Cardiac fibroblast (primary cell): ENCODE data around the gene MPPED2.

ENCODE experiments used
- DNase-seq, 2 donors: peaks; one replicate each; pipeline versions ENCODE4 v3.0.0 to v3.0.0-alpha.2; 2010; ENCODE audit warnings: low read depth in 2 of 2
- H3K4me3 ChIP-seq, 2 donors: replicated peaks in 1 of 2; 1 replicate in 1 of 2; 2 replicates in 1 of 2; pipeline ENCODE4 v1.5.1; 2011; ENCODE audit warnings: low read depth in 2 of 2, low read length in 2 of 2, mild to moderate bottlenecking in 2 of 2, moderate library complexity in 1 of 2
- TF ChIP-seq, protein P1 (sequence below): IDR thresholded peaks from one replicate; pipeline ENCODE4 v1.5.1; 2011; ENCODE audit warnings: low read depth, mild to moderate bottlenecking, low read length, inconsistent platforms

MPPED2 gene

DNA sequence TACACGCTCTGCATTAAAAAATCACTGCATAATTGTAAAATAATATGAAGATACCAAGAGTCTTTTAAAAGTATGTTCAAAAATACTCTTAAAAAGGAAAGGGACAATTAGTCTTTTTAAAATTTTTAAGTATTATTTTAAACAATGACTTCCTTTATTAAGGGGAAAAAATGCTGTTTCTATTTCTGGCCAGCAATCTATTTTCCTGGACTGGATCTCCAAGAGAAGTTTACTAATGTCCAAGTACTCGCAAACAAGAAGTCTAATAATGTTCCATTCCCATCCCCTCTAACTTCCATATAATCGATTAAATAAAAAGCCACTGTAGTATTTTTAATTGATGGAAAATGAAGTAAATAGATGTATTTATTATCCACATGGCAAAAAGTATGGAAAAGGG lies 123.7 kb downstream of the MPPED2 start:
- DNase-seq: no peak
- H3K4me3 ChIP-seq: no peak overlapping the region
- TF ChIP-seq, protein P1, sequence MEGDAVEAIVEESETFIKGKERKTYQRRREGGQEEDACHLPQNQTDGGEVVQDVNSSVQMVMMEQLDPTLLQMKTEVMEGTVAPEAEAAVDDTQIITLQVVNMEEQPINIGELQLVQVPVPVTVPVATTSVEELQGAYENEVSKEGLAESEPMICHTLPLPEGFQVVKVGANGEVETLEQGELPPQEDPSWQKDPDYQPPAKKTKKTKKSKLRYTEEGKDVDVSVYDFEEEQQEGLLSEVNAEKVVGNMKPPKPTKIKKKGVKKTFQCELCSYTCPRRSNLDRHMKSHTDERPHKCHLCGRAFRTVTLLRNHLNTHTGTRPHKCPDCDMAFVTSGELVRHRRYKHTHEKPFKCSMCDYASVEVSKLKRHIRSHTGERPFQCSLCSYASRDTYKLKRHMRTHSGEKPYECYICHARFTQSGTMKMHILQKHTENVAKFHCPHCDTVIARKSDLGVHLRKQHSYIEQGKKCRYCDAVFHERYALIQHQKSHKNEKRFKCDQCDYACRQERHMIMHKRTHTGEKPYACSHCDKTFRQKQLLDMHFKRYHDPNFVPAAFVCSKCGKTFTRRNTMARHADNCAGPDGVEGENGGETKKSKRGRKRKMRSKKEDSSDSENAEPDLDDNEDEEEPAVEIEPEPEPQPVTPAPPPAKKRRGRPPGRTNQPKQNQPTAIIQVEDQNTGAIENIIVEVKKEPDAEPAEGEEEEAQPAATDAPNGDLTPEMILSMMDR: no peak

DNA sequence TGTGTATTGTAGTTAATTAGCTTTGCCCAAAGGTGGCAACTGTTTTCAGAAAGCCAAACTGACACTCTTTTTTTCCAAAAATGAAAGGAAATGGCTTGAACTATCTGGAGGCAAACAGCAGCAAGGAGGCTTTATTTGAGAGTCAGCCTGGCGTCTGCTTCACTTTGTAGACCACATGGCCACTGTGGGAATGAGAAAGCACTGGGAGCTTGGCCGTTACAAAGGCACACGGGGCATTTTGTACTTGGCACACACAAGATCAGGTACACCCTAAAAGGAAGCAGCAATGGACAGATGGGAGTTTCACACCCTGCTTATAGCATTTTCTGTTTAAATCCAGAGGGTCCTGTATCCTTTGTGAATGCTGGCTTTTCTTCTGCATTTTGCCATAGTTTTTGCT lies 126.3 kb downstream of the MPPED2 start:
- no peak overlapping the region for H3K4me3 ChIP-seq
- TF ChIP-seq, protein P1: no peak
- no peak for DNase-seq

DNA sequence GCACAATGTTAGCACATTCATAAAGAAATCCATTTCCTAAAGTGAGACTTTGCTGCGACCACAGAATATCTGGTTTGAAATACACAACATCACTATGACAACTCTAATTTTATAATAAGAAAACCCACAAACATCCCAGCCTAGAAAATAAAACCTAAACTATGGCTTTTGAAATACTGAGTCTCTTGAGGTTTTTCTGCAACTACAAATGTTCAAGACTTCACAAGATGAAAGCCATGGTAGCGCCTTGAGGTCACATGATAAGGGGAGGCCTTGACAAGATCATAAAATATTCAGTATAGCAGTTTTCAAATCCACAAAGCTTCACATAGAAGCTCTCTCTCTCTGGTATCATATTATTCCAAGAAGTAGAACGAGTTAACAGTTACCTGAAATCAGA lies 126.8 kb downstream of the MPPED2 start:
- no peak overlapping the region for H3K4me3 ChIP-seq
- no peak for DNase-seq
- TF ChIP-seq, protein P1: no peak

DNA sequence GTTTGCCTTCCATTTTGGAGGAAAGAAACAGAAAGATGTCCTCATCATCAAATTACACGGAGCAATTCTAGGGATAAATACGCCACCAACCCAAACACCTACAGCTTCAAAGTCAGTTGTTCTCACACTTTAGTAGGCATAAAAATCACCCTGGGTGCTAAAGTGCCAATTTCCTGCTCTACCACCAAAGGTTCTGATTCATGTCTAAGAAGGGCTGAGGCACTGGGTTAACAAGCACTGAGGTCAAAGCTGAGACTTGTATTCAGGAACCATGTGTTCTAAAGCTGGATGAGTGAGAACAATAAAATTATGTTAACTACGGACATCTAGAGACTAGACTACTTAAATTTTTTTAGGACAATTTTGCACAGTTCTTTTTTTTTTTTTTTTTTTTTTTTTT lies 127.6 kb downstream of the MPPED2 start:
- no peak for DNase-seq
- H3K4me3 ChIP-seq: no peak overlapping the region
- TF ChIP-seq, protein P1: no peak

DNA sequence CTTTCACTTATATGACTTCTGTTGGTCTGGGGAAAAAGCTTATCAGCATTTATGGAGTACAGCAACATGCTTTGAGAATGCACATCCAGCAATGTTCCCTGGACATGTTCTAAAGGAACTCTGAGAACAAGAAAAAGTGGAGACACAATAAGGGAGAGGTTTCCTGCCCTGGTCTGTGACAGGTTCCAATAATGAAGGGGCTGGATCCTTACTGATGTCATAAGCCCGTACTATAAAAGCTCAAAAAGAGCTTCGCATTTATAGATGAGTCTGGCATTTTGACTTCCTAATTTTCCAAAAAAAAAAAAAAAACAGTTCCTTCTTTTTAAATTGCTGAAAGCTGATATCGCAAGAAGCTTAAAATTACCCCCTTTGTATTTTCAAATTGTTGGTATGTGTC lies 129.1 kb downstream of the MPPED2 start:
- TF ChIP-seq, protein P1: no peak
- H3K4me3 ChIP-seq: no peak overlapping the region
- DNase-seq: no peak

DNA sequence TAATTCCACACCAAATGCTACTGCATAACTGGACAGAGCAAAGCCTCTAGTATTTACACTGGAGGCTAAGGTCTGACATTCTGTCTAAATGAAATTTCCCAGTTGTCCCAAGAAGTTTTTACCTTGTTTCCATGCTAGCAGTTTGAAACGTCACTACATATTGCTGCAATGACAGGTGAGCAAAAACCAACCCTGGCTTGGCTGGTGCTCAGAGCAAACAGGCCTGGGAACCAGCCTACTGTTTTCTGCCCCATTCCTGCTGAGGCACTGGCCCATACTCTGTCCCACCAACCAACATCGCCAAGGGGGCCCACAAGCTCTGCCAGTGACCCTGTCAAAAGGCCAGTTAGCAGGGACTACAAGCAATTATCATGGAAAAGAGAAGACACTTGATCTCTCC lies 131.1 kb downstream of the MPPED2 start:
- DNase-seq: no peak
- TF ChIP-seq, protein P1: no peak
- H3K4me3 ChIP-seq: no peak overlapping the region

DNA sequence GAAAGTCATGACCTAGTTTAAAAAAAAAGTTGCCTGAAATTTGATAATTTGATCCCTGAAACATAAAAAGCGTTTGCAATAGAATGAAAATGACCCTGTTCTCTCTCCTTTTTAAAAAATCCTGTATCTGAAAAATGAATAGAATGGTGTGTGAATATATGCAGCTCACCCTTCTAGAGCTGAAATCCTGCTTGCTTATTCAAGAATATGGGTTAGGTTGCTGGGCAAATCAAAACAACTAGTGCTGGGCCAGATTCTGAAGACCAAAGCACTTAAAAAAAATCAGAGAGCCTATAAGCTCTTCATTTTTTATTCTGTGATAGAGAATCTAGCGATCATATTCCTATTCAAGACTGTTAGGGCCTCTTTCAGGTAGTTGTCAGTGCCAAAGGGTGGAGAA lies 131.6 kb downstream of the MPPED2 start:
- DNase-seq: no peak
- no peak overlapping the region for H3K4me3 ChIP-seq
- TF ChIP-seq, protein P1: no peak
